NCI-H2227 treated with DMSO at 0.1 percent for 48 hours (cell line): ENCODE data around the gene KIF12.
"Not testable (repeated sequence)": the region's sequence is repeated elsewhere in the genome, so short reads cannot be mapped to it uniquely, and the experiment has no call there.

Experiments
- DNase-seq: peaks from one replicate; lab custom pipeline; 2025; lab: John Stamatoyannopoulos, UW

The KIF12 gene

GRCh38 chr9:114046875-114047274, 52.2 kb downstream of the KIF12 start:
- DNase-seq = no peak

- no peak for DNase-seq
Measured at GRCh38 chr9:114046237-114046755, 52.8 kb downstream of the KIF12 start.

- DNase-seq = not testable (repeated sequence)
Measured at GRCh38 chr9:114043660-114044059, 55.4 kb downstream of the KIF12 start.
